Loucy (cell line): ENCODE data around the gene EPB41.

ENCODE experiments used
- H2AFZ ChIP-seq: fragments of 200-600 bp; sonication (generic); 2 replicates; pipeline ENCODE4 v1.6.0; 2016; ENCODE audit warnings: antibody characterized with exemption, mild to moderate bottlenecking, low read length, moderate library complexity
- H3F3A ChIP-seq: fragments of 200-600 bp; 2 replicates; pipeline ENCODE4 v1.6.0; 2016; ENCODE audit warnings: antibody characterized with exemption, low read depth, mild to moderate bottlenecking
- H3K27me3 ChIP-seq: fragments of 200-600 bp; sonication (generic); 2 replicates; pipeline ENCODE4 v1.6.1; 2014; ENCODE audit warnings: low read length, mild to moderate bottlenecking; ENCODE audit not compliant: insufficient read depth, poor library complexity, severe bottlenecking
- H3K36me3 ChIP-seq: fragments of 200-600 bp; sonication (generic); 2 replicates; pipeline ENCODE4 v1.6.1; 2016; ENCODE audit warnings: low read length; ENCODE audit not compliant: insufficient read depth
- H3K4me1 ChIP-seq: fragments of 200-600 bp; sonication (generic); 2 replicates; pipeline ENCODE4 v1.5.1; 2014; ENCODE audit warnings: low read length, mild to moderate bottlenecking; ENCODE audit not compliant: insufficient read depth, poor library complexity, severe bottlenecking
- H3K4me2 ChIP-seq: fragments of 200-600 bp; sonication (generic); 2 replicates; pipeline ENCODE4 v1.6.0; 2014; ENCODE audit warnings: antibody characterized with exemption, low read length, low read depth, mild to moderate bottlenecking; ENCODE audit not compliant: poor library complexity, severe bottlenecking
- H3K4me3 ChIP-seq: fragments of 200-600 bp; sonication (generic); 2 replicates; pipeline ENCODE4 v1.5.1; 2014; ENCODE audit warnings: low read length, mild to moderate bottlenecking, mixed read lengths; ENCODE audit not compliant: poor library complexity, severe bottlenecking
- H3K79me2 ChIP-seq: fragments of 200-600 bp; sonication (generic); 2 replicates; pipeline ENCODE4 v1.6.1; 2014; ENCODE audit warnings: low read length; ENCODE audit not compliant: insufficient read depth
- H3K9ac ChIP-seq: fragments of 200-600 bp; sonication (generic); 2 replicates; pipeline ENCODE4 v1.6.0; 2014; ENCODE audit warnings: mild to moderate bottlenecking, low read depth, low read length, moderate library complexity; ENCODE audit not compliant: poor library complexity, severe bottlenecking
- H3K9me2 ChIP-seq: fragments of 200-600 bp; sonication (generic); replicated peaks from 2 replicates; pipeline ENCODE4 v1.6.1; 2016; ENCODE audit warnings: low read depth, low read length, mixed read lengths
- H3K9me3 ChIP-seq: fragments of 200-600 bp; sonication (generic); 2 replicates; pipeline ENCODE4 v1.6.1; 2014; ENCODE audit warnings: mild to moderate bottlenecking, antibody characterized with exemption, low read length, low read depth; ENCODE audit not compliant: insufficient read depth
- H4K20me1 ChIP-seq: fragments of 200-600 bp; sonication (generic); 2 replicates; pipeline ENCODE4 v1.6.0; 2014; ENCODE audit warnings: antibody characterized with exemption, low read length, mild to moderate bottlenecking; ENCODE audit not compliant: insufficient read depth, poor library complexity, severe bottlenecking
- EZH2phosphoT487 ChIP-seq: fragments of 200-600 bp; IDR thresholded peaks from 2 replicates; pipeline ENCODE4 v1.6.1; 2018; ENCODE audit warnings: antibody characterized with exemption, mild to moderate bottlenecking, moderate library complexity, borderline replicate concordance
- TF ChIP-seq, protein P1 (sequence below): fragments of 200-600 bp; sonication (generic); conservative IDR thresholded peaks from 2 replicates; pipeline ENCODE4 v1.5.1; 2014; ENCODE audit warnings: mild to moderate bottlenecking, antibody characterized with exemption, low read length

EPB41 gene

DNA sequence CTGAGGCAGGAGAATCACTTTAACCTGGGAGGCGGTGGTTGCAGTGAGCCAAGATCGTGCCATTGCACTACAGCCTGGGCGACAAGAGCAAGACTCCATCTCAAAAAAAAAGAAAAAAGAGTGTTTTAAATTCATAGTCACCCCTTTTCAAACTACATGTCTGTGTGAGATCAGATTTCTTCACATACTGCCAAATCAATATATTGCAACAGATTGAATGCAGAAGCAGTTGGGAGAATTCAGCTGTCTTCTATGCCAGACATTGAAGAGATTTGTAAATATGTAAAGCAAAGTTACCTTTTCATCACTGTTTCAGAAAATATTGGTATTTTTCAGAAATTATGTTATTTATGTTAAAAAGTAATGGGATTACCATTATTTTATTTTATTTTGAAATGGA lies 108.3 kb downstream of the EPB41 start:
- no peak overlapping the region for H2AFZ ChIP-seq
- H3K27me3 ChIP-seq: no peaks in the 10 kb centered on the region
- H4K20me1 ChIP-seq: no peaks in the 10 kb centered on the region
- no peak overlapping the region for H3K4me2 ChIP-seq
- TF ChIP-seq, protein P1, sequence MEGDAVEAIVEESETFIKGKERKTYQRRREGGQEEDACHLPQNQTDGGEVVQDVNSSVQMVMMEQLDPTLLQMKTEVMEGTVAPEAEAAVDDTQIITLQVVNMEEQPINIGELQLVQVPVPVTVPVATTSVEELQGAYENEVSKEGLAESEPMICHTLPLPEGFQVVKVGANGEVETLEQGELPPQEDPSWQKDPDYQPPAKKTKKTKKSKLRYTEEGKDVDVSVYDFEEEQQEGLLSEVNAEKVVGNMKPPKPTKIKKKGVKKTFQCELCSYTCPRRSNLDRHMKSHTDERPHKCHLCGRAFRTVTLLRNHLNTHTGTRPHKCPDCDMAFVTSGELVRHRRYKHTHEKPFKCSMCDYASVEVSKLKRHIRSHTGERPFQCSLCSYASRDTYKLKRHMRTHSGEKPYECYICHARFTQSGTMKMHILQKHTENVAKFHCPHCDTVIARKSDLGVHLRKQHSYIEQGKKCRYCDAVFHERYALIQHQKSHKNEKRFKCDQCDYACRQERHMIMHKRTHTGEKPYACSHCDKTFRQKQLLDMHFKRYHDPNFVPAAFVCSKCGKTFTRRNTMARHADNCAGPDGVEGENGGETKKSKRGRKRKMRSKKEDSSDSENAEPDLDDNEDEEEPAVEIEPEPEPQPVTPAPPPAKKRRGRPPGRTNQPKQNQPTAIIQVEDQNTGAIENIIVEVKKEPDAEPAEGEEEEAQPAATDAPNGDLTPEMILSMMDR: no peak
- no peak for TF ChIP-seq EZH2phosphoT487
- no peaks in the 10 kb centered on the region for H3K4me1 ChIP-seq
- no peaks in the 10 kb centered on the region for H3K9me2 ChIP-seq
- no peak overlapping the region for H3K4me3 ChIP-seq
- peaks cover 12% of the 10 kb centered on the region; the same call in 1 of the 2 replicates for H3K36me3 ChIP-seq
- no peaks in the 10 kb centered on the region for H3K79me2 ChIP-seq
- no peaks in the 10 kb centered on the region for H3F3A ChIP-seq
- no peak overlapping the region for H3K9ac ChIP-seq
- H3K9me3 ChIP-seq: no peaks in the 10 kb centered on the region

- Histone ChIP-seq H4K20me1 (peaks cover 5% of the 10 kb centered on the region), H2AFZ (no peak overlapping the region), H3K9ac (no peak overlapping the region), H3K4me1 (peaks cover 17% of the 10 kb centered on the region), H3K27me3 (no peaks in the 10 kb centered on the region), H3K4me3 (no peak overlapping the region), H3F3A (peaks cover 17% of the 10 kb centered on the region), H3K4me2 (no peak overlapping the region), H3K79me2 (no peaks in the 10 kb centered on the region), H3K36me3 (peaks cover 13% of the 10 kb centered on the region; the same call in 1 of the 2 replicates), H3K9me2 (no peaks in the 10 kb centered on the region), H3K9me3 (no peaks in the 10 kb centered on the region)
- TF ChIP-seq, protein P1: no peak
- TF ChIP-seq EZH2phosphoT487: no peak
Measured at GRCh38 chr1:29029667-29030066, 115.3 kb downstream of the EPB41 start.

GRCh38 chr1:29032841-29033240 lies 118.5 kb downstream of the EPB41 start:
- Histone ChIP-seq H3K9ac (no peak overlapping the region), H3K9me2 (no peaks in the 10 kb centered on the region), H4K20me1 (peaks cover 5% of the 10 kb centered on the region), H3K4me1 (peaks cover 17% of the 10 kb centered on the region), H3K36me3 (peaks cover 32% of the 10 kb centered on the region; the same call in 1 of the 2 replicates), H2AFZ (no peak overlapping the region), H3K79me2 (no peaks in the 10 kb centered on the region), H3K4me2 (peak overlapping the region; percentile 61), H3K4me3 (no peak overlapping the region), H3K9me3 (no peaks in the 10 kb centered on the region), H3K27me3 (no peaks in the 10 kb centered on the region), H3F3A (peaks cover 17% of the 10 kb centered on the region)
- TF ChIP-seq EZH2phosphoT487: no peak
- TF ChIP-seq, protein P1: no peak
